ENCODE data around the gene C19orf25.

Gene C19orf25

DNA sequence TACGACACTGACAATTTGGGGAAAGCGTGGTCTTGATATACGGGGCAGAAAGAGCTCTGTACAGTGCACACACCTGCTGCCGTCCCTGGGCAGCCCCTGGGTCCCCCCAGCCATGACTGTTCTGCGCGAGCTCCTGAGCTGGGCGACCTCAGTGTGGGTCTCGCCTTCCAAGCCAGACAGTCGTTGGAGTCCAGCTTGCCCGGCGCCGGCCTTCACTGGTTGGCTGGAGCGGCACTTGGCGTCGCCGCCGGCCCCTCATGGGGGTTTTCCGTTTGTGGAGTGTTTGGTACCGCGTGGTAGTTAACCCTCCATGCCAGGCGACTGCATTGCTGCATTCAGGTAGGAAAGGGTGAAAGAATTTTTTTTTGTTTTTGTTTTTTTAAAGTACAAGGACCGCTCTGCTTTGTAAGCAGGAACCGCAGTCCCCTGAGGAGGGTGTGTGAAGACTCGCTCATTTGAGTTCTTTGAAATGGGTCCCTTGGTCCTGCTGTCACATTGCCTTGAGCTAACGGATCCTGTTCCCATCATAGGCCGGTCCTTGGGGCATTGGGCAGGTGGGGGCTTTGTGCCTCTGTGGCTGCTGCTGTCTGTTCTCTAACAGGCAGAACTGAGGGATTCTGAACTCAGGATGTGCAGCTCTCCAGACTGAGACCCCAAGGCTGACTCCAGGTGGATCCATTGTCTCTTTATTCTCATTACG lies 51.6 kb downstream of the C19orf25 start:
- DNase-seq (ENCODE audit: insufficient read length) (no peak), FAIRE-seq (no peak)
- TF ChIP-seq POLR2A (IDR thresholded peaks at IDR 0.05; ENCODE audit: low read depth, low read length) = no peak
- no peak for TF ChIP-seq TAF1 (IDR thresholded peaks at IDR 0.05; ENCODE audit: borderline replicate concordance, low read depth, low read length)
- TF ChIP-seq POLR2AphosphoS5 (IDR thresholded peaks at IDR 0.05; ENCODE audit: low read depth, low read length) = no peak; the same call in 1 of the 2 replicates

DNA sequence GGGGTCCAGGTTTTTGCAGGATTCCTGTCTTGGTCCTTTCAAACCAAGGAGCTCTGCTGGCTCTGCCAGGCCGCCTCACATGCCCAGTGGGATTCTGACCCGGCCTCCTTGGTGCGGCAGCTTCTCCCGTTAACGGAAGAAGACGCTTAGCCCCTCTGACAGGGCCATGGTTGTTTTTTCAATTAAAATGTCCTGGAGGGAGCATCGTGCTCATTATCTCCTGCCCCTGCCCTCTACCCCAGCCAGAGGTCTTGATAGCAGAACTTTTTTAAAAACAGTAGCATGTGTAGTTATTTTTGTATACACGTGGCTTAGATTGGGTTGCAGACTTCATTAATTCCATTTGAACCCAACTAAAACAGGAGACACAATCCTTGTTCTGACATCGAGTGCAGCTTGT lies 52.3 kb downstream of the C19orf25 start:
- DNase-seq (ENCODE audit: insufficient read length) = no peak
- FAIRE-seq = no peak
- TF ChIP-seq POLR2A (IDR thresholded peaks at IDR 0.05; ENCODE audit: low read depth, low read length) (no peak), TAF1 (IDR thresholded peaks at IDR 0.05; ENCODE audit: borderline replicate concordance, low read depth, low read length) (no peak), POLR2AphosphoS5 (IDR thresholded peaks at IDR 0.05; ENCODE audit: low read depth, low read length) (no peak)

DNA sequence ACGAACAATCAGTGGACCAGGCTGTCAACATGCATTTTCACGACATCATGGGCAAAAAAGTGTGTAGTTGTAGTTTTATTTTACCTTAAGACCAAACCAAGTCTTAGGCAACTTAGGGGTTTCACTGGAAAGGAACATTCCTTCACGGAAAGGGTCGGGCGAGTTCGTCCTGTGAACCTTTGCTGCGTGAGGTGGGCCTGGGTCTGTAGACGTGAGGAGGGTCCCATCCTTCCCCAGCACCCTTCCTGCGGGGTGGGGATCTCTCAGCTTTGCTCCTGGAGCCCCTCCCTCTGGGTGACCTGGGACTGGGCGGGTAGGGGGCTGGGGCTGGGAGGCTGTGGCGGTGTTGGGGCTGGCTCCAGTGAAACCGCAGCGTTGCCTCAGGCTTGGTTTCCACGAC lies 53.1 kb downstream of the C19orf25 start:
- DNase-seq (ENCODE audit: insufficient read length) (no peak), FAIRE-seq (no peak)
- no peak for TF ChIP-seq POLR2A (IDR thresholded peaks at IDR 0.05; ENCODE audit: low read depth, low read length)
- no peak for TF ChIP-seq POLR2AphosphoS5 (IDR thresholded peaks at IDR 0.05; ENCODE audit: low read depth, low read length)
- no peak for TF ChIP-seq TAF1 (IDR thresholded peaks at IDR 0.05; ENCODE audit: borderline replicate concordance, low read depth, low read length)

DNA sequence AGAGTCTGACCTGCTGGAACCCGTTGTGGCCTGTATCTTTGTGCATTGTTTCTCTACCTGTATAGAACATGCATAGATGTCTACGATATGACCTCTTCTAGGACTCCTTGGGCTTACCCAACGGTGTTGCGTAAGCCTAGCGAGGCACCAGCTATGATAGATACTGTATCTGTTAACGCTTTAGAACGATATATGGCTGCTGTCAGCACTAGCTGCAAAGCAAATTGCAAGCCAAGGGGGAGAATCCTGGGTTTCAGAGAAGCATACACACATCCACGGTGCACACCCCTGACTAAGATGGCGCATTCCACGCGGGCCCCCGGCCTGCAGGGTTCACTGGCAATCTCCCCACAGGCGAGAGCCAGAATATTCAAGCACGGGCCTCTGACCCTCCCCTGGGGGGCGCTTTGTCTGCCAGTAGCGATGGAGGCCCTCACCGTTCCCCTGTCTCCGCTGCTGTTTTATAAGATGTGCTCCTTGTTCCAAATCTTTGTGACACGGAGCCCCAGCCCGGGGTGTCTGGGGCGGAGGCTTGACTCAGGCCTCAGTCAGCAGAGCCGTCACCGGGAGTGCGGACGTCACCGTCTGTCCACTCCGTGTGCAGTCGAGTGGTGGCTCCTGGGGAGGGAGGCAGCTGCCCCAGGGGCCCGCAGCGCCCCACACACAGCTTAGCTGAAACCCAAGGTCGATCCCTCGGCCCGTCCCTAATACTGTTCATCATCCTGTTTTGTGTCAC lies 53.7 kb downstream of the C19orf25 start:
- TF ChIP-seq POLR2AphosphoS5 (IDR thresholded peaks at IDR 0.05; ENCODE audit: low read depth, low read length) = no peak
- TF ChIP-seq TAF1 (IDR thresholded peaks at IDR 0.05; ENCODE audit: borderline replicate concordance, low read depth, low read length) = no peak
- no peak for TF ChIP-seq POLR2A (IDR thresholded peaks at IDR 0.05; ENCODE audit: low read depth, low read length)
- FAIRE-seq (no peak), DNase-seq (ENCODE audit: insufficient read length) (no peak)

DNA sequence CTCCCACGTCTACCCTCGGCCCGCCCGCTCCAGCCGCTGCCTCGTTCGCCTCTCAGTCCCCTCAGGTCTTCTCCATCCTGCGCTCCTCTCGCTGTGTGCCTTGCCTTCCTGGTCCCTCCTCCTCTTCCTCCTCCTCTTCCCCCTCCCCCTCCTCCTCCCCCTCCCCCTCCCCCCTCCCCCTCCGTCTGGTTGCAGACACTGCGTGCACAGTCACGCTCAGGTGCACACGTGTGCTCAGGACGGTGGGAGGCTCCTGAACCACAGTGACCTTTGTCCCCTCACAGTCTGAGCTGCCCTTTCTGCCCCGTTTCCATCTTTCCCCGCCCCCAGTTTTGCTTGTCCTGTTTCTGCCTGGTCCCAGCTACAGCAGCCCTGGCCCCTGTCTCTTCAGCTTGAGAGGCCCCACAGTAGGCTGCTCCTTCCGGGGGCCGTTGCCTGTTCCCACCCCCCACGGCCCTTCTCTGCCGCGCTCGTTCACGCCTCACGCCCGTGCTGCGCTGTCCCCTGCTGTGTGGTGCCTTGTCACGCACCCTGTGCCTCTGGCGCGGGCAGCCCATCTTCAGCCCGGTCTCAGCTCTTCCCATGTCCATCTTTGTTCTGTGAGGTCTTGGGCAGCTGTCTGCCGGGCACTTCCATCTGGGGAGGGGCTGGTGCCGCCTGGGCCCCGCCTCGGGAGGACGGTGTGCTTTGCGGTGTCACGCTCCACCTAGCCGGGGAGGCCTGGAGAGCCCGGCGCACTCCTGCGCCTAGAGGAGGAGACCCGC lies 54.6 kb downstream of the C19orf25 start:
- TF ChIP-seq POLR2AphosphoS5 (IDR thresholded peaks at IDR 0.05; ENCODE audit: low read depth, low read length) (no peak), TAF1 (IDR thresholded peaks at IDR 0.05; ENCODE audit: borderline replicate concordance, low read depth, low read length) (no peak), POLR2A (IDR thresholded peaks at IDR 0.05; ENCODE audit: low read depth, low read length) (no peak)
- FAIRE-seq = no peak
- DNase-seq (ENCODE audit: insufficient read length) = no peak

DNA sequence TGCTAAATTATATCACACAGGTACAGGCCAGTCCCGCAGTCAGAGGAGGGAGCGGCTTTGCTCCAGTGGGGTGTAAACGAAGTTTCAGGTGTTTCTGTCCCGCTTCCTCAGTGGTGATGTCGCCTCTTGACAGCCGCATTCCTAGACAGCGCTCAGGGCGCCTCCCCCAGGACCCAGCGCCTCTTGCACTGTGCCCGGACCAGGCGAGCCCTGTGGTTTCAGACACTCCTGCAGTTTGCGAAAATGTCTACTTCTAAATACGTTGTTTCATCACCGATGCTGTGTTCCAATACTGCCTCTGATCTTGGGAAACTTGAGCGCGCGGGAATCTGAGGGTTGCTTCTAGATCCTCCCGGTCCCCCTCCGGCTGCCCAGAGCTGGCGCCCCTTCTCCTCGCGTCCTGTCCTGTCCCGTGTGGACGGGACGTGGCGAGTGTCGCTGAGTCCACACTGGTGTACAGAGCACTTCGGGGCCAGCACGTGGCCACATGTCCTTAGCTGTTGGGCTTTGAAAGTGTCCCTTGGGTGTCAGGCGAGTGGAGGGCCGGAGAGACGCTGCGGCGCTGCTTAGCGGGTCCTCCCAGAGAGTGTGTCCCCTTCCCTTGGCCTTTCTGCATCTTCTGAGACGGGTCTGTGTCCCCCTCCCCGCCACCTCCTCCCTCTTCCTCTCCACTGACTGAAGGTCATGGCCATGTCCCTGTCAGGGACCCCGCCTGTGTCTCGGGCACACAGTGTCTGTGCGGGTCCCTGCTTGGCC lies 55.4 kb downstream of the C19orf25 start:
- no peak for FAIRE-seq
- DNase-seq (ENCODE audit: insufficient read length) = no peak
- TF ChIP-seq TAF1 (IDR thresholded peaks at IDR 0.05; ENCODE audit: borderline replicate concordance, low read depth, low read length) (no peak), POLR2AphosphoS5 (IDR thresholded peaks at IDR 0.05; ENCODE audit: low read depth, low read length) (no peak; the same call in 1 of the 2 replicates), POLR2A (IDR thresholded peaks at IDR 0.05; ENCODE audit: low read depth, low read length) (no peak)

Data from GM12892 (cell line).